ENCODE results near the gene SYCP2L.
"Not testable (repeated sequence)": the region's sequence is repeated elsewhere in the genome, so short reads cannot be mapped to it uniquely, and the experiment has no call there.

The SYCP2L gene

GRCh38 chr6:10896691-10897090, 9.8 kb downstream of the SYCP2L start:
- no peaks in the 10 kb centered on the region for H3K27me3 ChIP-seq
- H3K4me3 ChIP-seq (ENCODE audit: low read depth, low read length): no peak overlapping the region
- no peak for DNase-seq
- TF ChIP-seq, protein P1, sequence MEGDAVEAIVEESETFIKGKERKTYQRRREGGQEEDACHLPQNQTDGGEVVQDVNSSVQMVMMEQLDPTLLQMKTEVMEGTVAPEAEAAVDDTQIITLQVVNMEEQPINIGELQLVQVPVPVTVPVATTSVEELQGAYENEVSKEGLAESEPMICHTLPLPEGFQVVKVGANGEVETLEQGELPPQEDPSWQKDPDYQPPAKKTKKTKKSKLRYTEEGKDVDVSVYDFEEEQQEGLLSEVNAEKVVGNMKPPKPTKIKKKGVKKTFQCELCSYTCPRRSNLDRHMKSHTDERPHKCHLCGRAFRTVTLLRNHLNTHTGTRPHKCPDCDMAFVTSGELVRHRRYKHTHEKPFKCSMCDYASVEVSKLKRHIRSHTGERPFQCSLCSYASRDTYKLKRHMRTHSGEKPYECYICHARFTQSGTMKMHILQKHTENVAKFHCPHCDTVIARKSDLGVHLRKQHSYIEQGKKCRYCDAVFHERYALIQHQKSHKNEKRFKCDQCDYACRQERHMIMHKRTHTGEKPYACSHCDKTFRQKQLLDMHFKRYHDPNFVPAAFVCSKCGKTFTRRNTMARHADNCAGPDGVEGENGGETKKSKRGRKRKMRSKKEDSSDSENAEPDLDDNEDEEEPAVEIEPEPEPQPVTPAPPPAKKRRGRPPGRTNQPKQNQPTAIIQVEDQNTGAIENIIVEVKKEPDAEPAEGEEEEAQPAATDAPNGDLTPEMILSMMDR (IDR thresholded peaks at IDR 0.05; ENCODE audit: low read depth, low read length): no peak
- no peaks in the 10 kb centered on the region for H3K4me1 ChIP-seq
- H3K9me3 ChIP-seq: no peaks in the 10 kb centered on the region
- peaks cover 5% of the 10 kb centered on the region; the same call in 1 of the 2 replicates for H3K36me3 ChIP-seq

DNA sequence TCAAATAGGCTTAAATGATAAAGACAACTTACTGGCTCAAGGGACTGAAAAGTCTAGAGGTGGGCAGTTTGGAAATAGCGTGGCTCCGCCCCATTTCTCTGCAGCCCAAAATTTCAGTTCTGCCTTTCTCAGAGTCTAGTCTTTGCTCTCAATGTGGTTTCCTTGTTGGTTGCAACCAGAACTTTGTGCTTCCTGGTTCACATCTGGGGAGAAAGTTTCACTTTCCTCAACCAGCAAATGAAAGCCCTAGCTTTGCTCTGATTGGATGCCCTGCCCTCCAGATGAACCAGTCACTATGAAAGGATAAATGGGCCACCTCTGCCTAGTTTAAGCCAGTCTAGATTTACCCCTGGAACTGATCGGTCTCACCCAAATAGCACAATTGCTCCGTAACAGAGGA, 14.9 kb downstream of the SYCP2L start:
- no peak for DNase-seq
- Histone ChIP-seq H3K27me3 (no peaks in the 10 kb centered on the region), H3K4me3 (ENCODE audit: low read depth, low read length) (no peak overlapping the region), H3K36me3 (no peaks in the 10 kb centered on the region), H3K9me3 (no peaks in the 10 kb centered on the region), H3K4me1 (no peaks in the 10 kb centered on the region)
- TF ChIP-seq, protein P1 (IDR thresholded peaks at IDR 0.05; ENCODE audit: low read depth, low read length): no peak

DNA sequence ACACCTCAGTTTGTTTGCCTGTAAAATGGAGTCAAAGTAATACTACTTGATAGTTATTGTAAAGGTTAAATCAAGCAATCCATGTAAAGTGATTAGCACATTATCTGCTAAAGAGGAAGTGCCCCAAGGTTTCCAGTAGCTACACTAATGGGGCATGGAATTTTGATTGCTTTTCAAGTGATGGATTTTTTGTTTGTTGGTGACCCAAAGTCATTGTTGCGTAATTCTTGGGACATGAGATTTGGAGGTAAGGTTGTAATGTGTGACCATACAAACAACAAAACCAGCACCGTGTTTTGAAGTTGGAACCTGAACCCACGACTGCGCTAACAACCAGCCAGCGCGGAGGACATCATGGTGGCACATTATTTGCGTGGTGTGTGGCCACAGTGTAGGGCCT, 17.2 kb downstream of the SYCP2L start:
- H3K9me3 ChIP-seq: no peaks in the 10 kb centered on the region
- no peak for DNase-seq
- H3K36me3 ChIP-seq: no peaks in the 10 kb centered on the region
- TF ChIP-seq, protein P1 (IDR thresholded peaks at IDR 0.05; ENCODE audit: low read depth, low read length): no peak
- H3K4me3 ChIP-seq (ENCODE audit: low read depth, low read length): no peak overlapping the region
- no peaks in the 10 kb centered on the region for H3K27me3 ChIP-seq
- H3K4me1 ChIP-seq: no peaks in the 10 kb centered on the region

- no peak for DNase-seq
- H3K4me3 ChIP-seq (ENCODE audit: low read depth, low read length): no peak overlapping the region
- TF ChIP-seq, protein P1 (IDR thresholded peaks at IDR 0.05; ENCODE audit: low read depth, low read length): no peak
- no peaks in the 10 kb centered on the region for H3K9me3 ChIP-seq
- H3K36me3 ChIP-seq: no peaks in the 10 kb centered on the region
- H3K27me3 ChIP-seq: no peaks in the 10 kb centered on the region
- no peaks in the 10 kb centered on the region for H3K4me1 ChIP-seq
Measured at GRCh38 chr6:10908228-10908627, 21.4 kb downstream of the SYCP2L start.

GRCh38 chr6:10919520-10919919, 32.7 kb downstream of the SYCP2L start:
- H3K4me3 ChIP-seq (ENCODE audit: low read depth, low read length); H3K4me1 ChIP-seq; H3K9me3 ChIP-seq; H3K36me3 ChIP-seq; DNase-seq; H3K27me3 ChIP-seq: not testable (repeated sequence)

- TF ChIP-seq, protein P1 (IDR thresholded peaks at IDR 0.05; ENCODE audit: low read depth, low read length): no peak
- H3K27me3 ChIP-seq: no peaks in the 10 kb centered on the region
- DNase-seq: no peak
Measured at GRCh38 chr6:10933126-10933525, 46.3 kb downstream of the SYCP2L start.

GRCh38 chr6:10939840-10940239, 53.0 kb downstream of the SYCP2L start:
- TF ChIP-seq, protein P1 (IDR thresholded peaks at IDR 0.05; ENCODE audit: low read depth, low read length): no peak
- Histone ChIP-seq H3K4me1 (no peaks in the 10 kb centered on the region), H3K4me3 (ENCODE audit: low read depth, low read length) (no peak overlapping the region), H3K36me3 (no peaks in the 10 kb centered on the region), H3K27me3 (no peaks in the 10 kb centered on the region), H3K9me3 (no peaks in the 10 kb centered on the region)
- DNase-seq: no peak

More at GRCh38 chr6:10933126-10933525, 46.3 kb downstream of the SYCP2L start:
- Histone ChIP-seq H3K4me3 (ENCODE audit: low read depth, low read length) (no peak overlapping the region), H3K4me1 (no peaks in the 10 kb centered on the region), H3K9me3 (no peaks in the 10 kb centered on the region), H3K36me3 (no peaks in the 10 kb centered on the region; the same call in 1 of the 2 replicates)

Data from BE2C (cell line).